KBM-7 (cell line): Measurements from ENCODE around the gene CAMTA1.
"Not testable (repeated sequence)": the region's sequence is repeated elsewhere in the genome, so short reads cannot be mapped to it uniquely, and the experiment has no call there.

Source experiments
- DNase-seq: peaks from one replicate; pipeline ENCODE4 v3.0.0-alpha.2; 2015
- in situ Hi-C: fragments of 300-500 bp; cut with MboI; formaldehyde crosslinking; loops from 2 replicates; pipeline ENCODE4 v1.14.3; 2020; ENCODE audit warnings: low sequenced_read_pairs, low pct_unique_long_range_greater_than_20kb, mixed read lengths

The CAMTA1 gene

GRCh38 chr1:7393136-7393535, 607.9 kb downstream of the CAMTA1 start:
- DNase-seq: no peak
- in situ Hi-C loops: no loop called here

DNA sequence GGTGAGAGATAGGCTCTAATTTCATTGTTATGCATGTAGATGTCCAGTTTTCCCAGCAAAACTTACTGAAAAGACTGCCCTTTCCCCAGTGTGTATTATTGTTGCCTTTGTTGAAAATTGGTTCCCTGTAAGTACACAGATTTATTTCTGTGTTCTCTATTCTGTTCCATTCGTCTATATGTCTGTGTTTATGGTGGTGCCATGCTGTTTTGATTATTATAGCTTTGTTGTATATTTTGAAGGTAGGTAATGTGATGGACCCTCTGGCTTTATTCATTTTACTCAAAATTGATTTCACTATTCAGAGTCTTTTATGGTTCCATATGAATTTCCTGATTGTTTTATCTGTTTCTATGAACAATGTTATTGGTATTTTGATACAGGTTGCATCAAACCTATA, 610.0 kb downstream of the CAMTA1 start:
- DNase-seq: no peak
- in situ Hi-C loops: no loop called here

DNA sequence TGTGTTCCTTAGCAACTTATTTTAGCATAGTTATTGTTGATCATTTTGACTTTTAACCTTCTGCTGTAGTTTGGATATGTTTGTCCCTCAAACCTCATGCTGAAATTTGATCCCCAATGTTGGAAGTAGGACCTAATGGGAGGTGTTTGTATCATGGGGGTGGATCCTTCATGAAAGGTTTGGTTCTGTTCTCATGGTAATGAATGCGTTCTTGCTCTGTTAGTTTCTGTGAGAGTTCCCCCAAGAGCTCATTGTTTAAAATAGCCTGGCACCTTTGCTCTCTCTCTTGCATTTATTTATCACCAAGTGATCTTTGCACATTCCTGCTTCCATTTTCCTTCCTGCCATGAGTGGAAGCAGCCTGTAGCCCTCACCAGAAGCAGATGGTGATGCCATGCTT, 613.7 kb downstream of the CAMTA1 start:
- in situ Hi-C loops: no loop called here
- DNase-seq: no peak

DNA sequence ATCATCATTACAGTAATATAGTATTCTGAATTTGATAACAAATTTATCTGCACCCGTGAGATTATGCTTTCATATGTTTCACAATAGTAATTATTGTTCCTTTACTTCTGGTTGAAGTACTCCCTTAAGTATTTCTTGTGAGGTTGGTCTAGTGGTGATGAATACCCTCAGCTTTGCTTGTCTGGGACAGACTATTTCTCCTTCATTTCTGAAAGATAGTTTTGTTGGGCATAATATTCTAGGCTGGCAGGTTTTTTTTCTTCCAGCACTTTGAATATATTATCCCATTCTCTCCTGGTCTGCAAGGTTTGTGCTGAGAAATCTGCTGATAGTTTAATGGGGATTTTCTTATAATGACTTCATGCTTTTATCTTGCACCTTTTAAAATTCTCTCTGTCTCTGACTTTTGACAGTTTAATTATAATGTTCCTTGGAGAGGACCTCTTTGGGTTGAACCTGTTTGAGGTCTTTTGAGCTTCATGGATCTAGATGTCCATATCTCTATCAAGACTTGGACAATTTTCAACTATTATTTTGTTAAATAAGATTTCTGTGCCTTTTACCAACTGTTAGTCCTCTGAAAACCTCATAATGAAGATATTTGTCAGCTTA, 614.4 kb downstream of the CAMTA1 start:
- in situ Hi-C loops: no loop called here
- DNase-seq: no peak

GRCh38 chr1:7400566-7400965, 615.3 kb downstream of the CAMTA1 start:
- in situ Hi-C loops: no loop called here
- no peak for DNase-seq

- in situ Hi-C loops: no loop called here
- no peak for DNase-seq
Measured at GRCh38 chr1:7401814-7402547, 616.7 kb downstream of the CAMTA1 start.

GRCh38 chr1:7402548-7402850, 617.2 kb downstream of the CAMTA1 start:
- no peak for DNase-seq
- in situ Hi-C loops: no loop called here

DNA sequence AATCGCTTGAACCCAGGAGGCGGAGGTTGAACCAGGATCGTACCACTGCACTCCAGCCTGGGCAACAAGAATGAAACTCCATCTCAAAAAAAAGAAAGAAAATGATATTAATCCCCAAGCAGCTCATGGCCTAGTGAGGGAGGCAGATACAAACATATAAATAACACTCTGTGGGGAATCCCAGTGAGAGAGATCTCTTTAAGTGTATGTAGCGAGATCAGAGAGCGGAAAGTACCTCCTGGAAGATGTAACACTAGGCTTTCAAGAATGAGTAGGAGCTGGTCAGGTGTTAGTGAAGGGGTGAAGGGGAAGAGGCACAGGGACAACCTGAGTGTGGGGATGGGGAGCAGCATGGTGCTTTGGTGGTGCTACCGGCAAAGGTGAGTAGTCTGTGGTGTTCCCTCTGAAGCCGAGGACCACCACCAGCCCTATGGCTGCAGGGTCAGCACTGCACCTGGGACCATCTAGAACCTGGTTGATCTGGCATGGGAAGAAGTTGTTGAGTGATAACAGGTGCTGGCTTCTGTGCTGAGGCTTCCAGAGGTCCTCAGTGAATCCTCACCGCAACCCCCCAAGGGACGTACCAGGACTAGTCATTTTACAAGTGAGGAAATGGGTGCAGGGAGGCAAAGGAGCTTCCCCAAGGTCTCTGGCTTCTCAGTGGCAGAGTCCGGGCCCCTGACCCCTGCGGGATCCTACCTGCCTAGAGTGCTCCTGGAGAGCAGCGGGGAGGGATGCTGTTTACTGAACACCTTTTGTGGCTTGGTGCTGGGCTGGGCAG, 618.2 kb downstream of the CAMTA1 start:
- in situ Hi-C loops: no loop called here
- DNase-seq: no peak

GRCh38 chr1:7404046-7404742, 618.9 kb downstream of the CAMTA1 start:
- in situ Hi-C loops: no loop called here
- DNase-seq: no peak

- no peak for DNase-seq
- in situ Hi-C loops: no loop called here
Measured at GRCh38 chr1:7405844-7406500, 620.7 kb downstream of the CAMTA1 start.

GRCh38 chr1:7406641-7407543, 621.6 kb downstream of the CAMTA1 start:
- no peak for DNase-seq
- in situ Hi-C loops: no loop called here

- no peak for DNase-seq
- in situ Hi-C loops: no loop called here
Measured at GRCh38 chr1:7407544-7407895, 622.3 kb downstream of the CAMTA1 start.

GRCh38 chr1:7407980-7408770, 622.9 kb downstream of the CAMTA1 start:
- DNase-seq: no peak

DNA sequence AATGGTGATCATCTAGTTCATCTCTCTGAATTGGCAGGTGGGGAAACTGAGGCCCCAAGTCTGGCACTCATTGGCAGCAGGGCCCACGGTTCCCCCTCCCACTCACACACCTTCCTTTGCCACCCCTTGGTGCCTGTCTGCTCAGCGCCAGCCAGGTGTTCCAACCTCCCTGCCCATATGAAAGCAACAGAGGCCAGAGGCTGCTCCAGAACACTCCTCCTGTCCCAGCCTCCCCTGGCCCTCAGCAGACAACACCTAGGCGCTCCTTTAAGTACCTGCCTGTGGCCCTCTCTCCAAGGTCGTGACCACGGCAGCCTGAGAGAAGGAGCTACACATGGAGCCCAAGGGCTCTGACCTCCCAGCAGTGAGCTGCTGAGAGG, 623.5 kb downstream of the CAMTA1 start:
- in situ Hi-C loops: no loop called here
- no peak for DNase-seq

More at GRCh38 chr1:7407980-7408770, 622.9 kb downstream of the CAMTA1 start:
- in situ Hi-C loops: no loop called here

- no peak for DNase-seq
- in situ Hi-C loops: no loop called here
Measured at GRCh38 chr1:7409278-7409677, 624.0 kb downstream of the CAMTA1 start.

DNA sequence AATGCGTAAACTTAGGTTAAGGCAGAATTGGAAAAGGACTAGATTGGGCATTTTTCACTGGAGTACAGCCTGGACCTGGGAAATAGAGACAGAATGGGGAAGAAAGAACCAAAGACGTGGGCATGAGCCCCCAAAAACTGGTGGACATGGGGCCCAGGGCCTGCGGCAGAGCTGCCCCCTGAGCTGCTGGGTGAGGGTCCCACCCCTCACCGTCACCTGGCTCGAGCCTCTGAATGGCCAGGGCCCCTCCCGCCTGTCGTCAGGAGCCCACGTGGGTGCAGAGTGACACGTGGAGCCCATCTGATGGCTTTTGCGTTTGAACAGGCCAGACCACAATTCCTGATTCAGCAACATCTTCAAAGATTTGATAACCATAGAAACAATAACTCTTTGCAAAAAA, 624.9 kb downstream of the CAMTA1 start:
- in situ Hi-C loops: no loop called here

GRCh38 chr1:7417618-7418017, 632.4 kb downstream of the CAMTA1 start:
- in situ Hi-C loops, DNase-seq: not testable (repeated sequence)

More for the DNA sequence above, 624.9 kb downstream of the CAMTA1 start:
- no peak for DNase-seq
